ENCODE measurements around the gene KIAA1671.
"Not testable (repeated sequence)": the region's sequence is repeated elsewhere in the genome, so short reads cannot be mapped to it uniquely, and the experiment has no call there.

Gene KIAA1671

GRCh38 chr22:25177226-25177625 lies 224.7 kb downstream of the KIAA1671 start:
- no peak for DNase-seq

- no peak for DNase-seq
Measured at GRCh38 chr22:25177895-25178294, 225.4 kb downstream of the KIAA1671 start.

GRCh38 chr22:25178348-25178747 lies 225.8 kb downstream of the KIAA1671 start:
- not testable (repeated sequence) for DNase-seq

- DNase-seq = not testable (repeated sequence)
Measured at GRCh38 chr22:25178869-25179631, 226.5 kb downstream of the KIAA1671 start.

GRCh38 chr22:25182131-25183110 lies 229.9 kb downstream of the KIAA1671 start:
- DNase-seq = no peak

- DNase-seq = no peak
Measured at GRCh38 chr22:25183949-25184619, 231.6 kb downstream of the KIAA1671 start.

- DNase-seq = no peak
Measured at GRCh38 chr22:25186140-25186539, 233.6 kb downstream of the KIAA1671 start.

- no peak for DNase-seq
Measured at GRCh38 chr22:25187469-25187868, 235.0 kb downstream of the KIAA1671 start.

- no peak for DNase-seq
Measured at GRCh38 chr22:25192406-25192805, 239.9 kb downstream of the KIAA1671 start.

GRCh38 chr22:25193130-25193529 lies 240.6 kb downstream of the KIAA1671 start:
- DNase-seq = no peak

- DNase-seq = no peak
Measured at GRCh38 chr22:25193548-25193947, 241.0 kb downstream of the KIAA1671 start.

- DNase-seq = no peak
Measured at GRCh38 chr22:25196326-25196725, 243.8 kb downstream of the KIAA1671 start.

- DNase-seq = no peak
Measured at GRCh38 chr22:25197340-25197739, 244.8 kb downstream of the KIAA1671 start.

GRCh38 chr22:25199731-25200520 lies 247.4 kb downstream of the KIAA1671 start, which contains the start of gene CRYBB3:
Gene CRYBB3, plus strand, starts transcription at chr22:25199858. Its CDS starts 1,539 bp downstream, at chr22:25201397.
- DNase-seq = no peak

- no peak for DNase-seq
Measured at GRCh38 chr22:25200967-25201366, 248.5 kb downstream of the KIAA1671 start.

GRCh38 chr22:25201557-25202273 lies 249.2 kb downstream of the KIAA1671 start:
- no peak for DNase-seq

GRCh38 chr22:25202290-25202921 lies 249.9 kb downstream of the KIAA1671 start:
- DNase-seq = peak; percentile 48

- DNase-seq = no peak
Measured at GRCh38 chr22:25203082-25203481, 250.6 kb downstream of the KIAA1671 start.

GRCh38 chr22:25204547-25204946 lies 252.0 kb downstream of the KIAA1671 start:
- not testable (repeated sequence) for DNase-seq

GRCh38 chr22:25205847-25206246 lies 253.3 kb downstream of the KIAA1671 start:
- no peak for DNase-seq

- no peak for DNase-seq
Measured at GRCh38 chr22:25206998-25207397, 254.5 kb downstream of the KIAA1671 start.
